Panc1 (cell line): ENCODE data around the gene FAXC. TPM values are rescaled to one million over a fixed set of nuclear protein-coding genes. Genes with fewer than 3 reads are reported as not detected.

Experiments
- ATAC-seq: fragments of 200-7000 bp; cut with Tn5 transposase; 2 replicates; pipeline ENCODE4 v1.9.1; 2020; ENCODE audit warnings: mild to moderate bottlenecking, moderate library complexity
- BruUV-seq: library from RNA; stranded (reverse); fragments of 400-500 nt; replicated peaks from 2 replicates; lab custom pipeline; 2021; lab: Mats Ljungman, UMichigan
- CTCF ChIA-PET: fragments of 300-600 bp; sonication (Branson Sonifier 250); formaldehyde crosslinking; loops from one replicate; lab custom pipeline; 2022; ENCODE audit warnings: antibody characterized with exemption; lab: Charles Lee
- POLR2A ChIA-PET: fragments of 300-600 bp; sonication (Branson Sonifier 250); formaldehyde crosslinking; loops from one replicate; lab custom pipeline; 2022; ENCODE audit warnings: antibody characterized with exemption; lab: Charles Lee
- DNase-seq: peaks from one replicate; pipeline ENCODE4 v3.0.0-alpha.2; 2010; ENCODE audit warnings: low read depth, low spot score
- H3K27ac ChIP-seq: 2 replicates; pipeline ENCODE4 v1.5.1; 2011; ENCODE audit warnings: mild to moderate bottlenecking, low read length, inconsistent platforms
- H3K27me3 ChIP-seq: fragments of 200-500 bp; sonication (Bioruptor generic); 2 replicates; pipeline ENCODE4 v1.6.0; 2014; ENCODE audit warnings: low read length, inconsistent platforms; ENCODE audit not compliant: control insufficient read depth, insufficient read depth
- H3K36me3 ChIP-seq: fragments of 200-500 bp; sonication (Bioruptor generic); 2 replicates; pipeline ENCODE4 v1.5.1; 2014; ENCODE audit warnings: inconsistent platforms, mild to moderate bottlenecking, low read length, moderate library complexity; ENCODE audit not compliant: control insufficient read depth, insufficient read depth
- H3K4me1 ChIP-seq: 2 replicates; pipeline ENCODE4 v1.5.1; 2011; ENCODE audit warnings: inconsistent platforms, mild to moderate bottlenecking, low read length, moderate library complexity; ENCODE audit not compliant: control insufficient read depth, insufficient read depth
- H3K4me3 ChIP-seq, 2 experiments: 2 replicates each; pipeline ENCODE4 v1.5.1; 2011 to 2012; ENCODE audit warnings: low read depth in 2 of 2, low read length in 2 of 2, mild to moderate bottlenecking in 2 of 2, inconsistent platforms in 1 of 2, moderate library complexity in 1 of 2
- H3K9me3 ChIP-seq: fragments of 200-500 bp; sonication (Bioruptor generic); 2 replicates; pipeline ENCODE4 v1.5.1; 2014; ENCODE audit warnings: low read depth, mild to moderate bottlenecking, inconsistent platforms, low read length, moderate library complexity; ENCODE audit not compliant: control insufficient read depth, insufficient read depth
- POLR2AphosphoS5 ChIP-seq: IDR thresholded peaks from 2 replicates; pipeline ENCODE4 v1.6.1; 2012; ENCODE audit warnings: mild to moderate bottlenecking, low read depth, low read length, moderate library complexity
- SIN3A ChIP-seq: IDR thresholded peaks from 2 replicates; pipeline ENCODE4 v1.6.1; 2012; ENCODE audit warnings: low read depth, mild to moderate bottlenecking, low read length, moderate library complexity, borderline replicate concordance; ENCODE audit not compliant: insufficient read depth
- TCF7L2 ChIP-seq: IDR thresholded peaks from 2 replicates; pipeline ENCODE4 v1.6.1; 2011; ENCODE audit warnings: mild to moderate bottlenecking, low read depth, low read length, inconsistent platforms
- in situ Hi-C: cut with HindIII; loops from 2 replicates; pipeline ENCODE4 v1.10.0; 2016; ENCODE audit warnings: low sequenced_read_pairs, low pct_unique_long_range_greater_than_20kb
- intact Hi-C: fragments of 100-400 bp; cut with micrococcal nuclease; formaldehyde crosslinking; loops from one replicate; pipeline ENCODE4 v1.10.0; 2022; ENCODE audit not compliant: unreplicated experiment
- total RNA-seq: library from RNA; stranded (reverse); gene quantifications from one replicate; pipeline ENCODE4 v1.2.1, GENCODE V29; 2021; ENCODE audit not compliant: unreplicated experiment
- TF ChIP-seq, protein P1 (sequence below): fragments of 450-650 bp; IDR thresholded peaks from 2 replicates; pipeline ENCODE4 v1.5.1; 2017; ENCODE audit warnings: mild to moderate bottlenecking
- TF ChIP-seq, protein P2 (sequence below), 2 experiments: IDR thresholded peaks; 2 replicates each; pipeline ENCODE4 v1.6.1; 2011 to 2012; ENCODE audit warnings: low read depth in 2 of 2, control low read depth in 1 of 2, low read length in 1 of 2, mild to moderate bottlenecking in 1 of 2, moderate library complexity in 1 of 2; ENCODE audit not compliant: insufficient read depth in 1 of 2

Gene FAXC
- total RNA-seq, 1 experiment from 2014 or later: 9.0 TPM

DNA sequence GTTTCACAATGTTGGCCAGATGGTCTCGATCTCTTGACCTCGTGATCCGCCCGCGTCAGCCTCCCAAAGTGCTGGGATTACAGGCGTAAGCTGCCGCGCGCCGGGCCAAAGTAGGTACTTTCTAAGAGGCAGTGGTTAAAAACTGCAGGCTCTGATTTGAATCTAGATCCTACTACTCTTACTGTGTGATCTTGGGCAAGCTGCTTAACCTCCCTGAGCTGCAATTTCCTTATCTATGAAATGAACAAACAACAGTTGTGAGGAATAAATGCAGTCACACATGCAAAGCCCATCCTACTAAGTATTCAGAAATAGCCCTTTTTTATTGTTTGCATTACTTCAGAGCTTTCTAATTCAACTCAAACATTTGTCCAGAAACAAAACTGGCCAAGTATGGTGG lies 2.9 kb downstream of the FAXC start:
- BruUV-seq: no TSS peak
- no peaks in the 10 kb centered on the region for H3K9me3 ChIP-seq
- in situ Hi-C loops: no loop called here
- no peak for ATAC-seq
- CTCF ChIA-PET: no interaction called here
- POLR2A ChIA-PET: interaction anchor here (0.7 kb wide), 1 partner anchor 287 kb away, joined by 3 read pairs; no protein-coding TSS in a partner anchor
- H3K4me3 ChIP-seq: no peak overlapping the region
- no peak for DNase-seq
- intact Hi-C loops: no loop called here
- no peaks in the 10 kb centered on the region for H3K36me3 ChIP-seq
- H3K27ac ChIP-seq: no peak overlapping the region
- TF ChIP-seq, protein P1, sequence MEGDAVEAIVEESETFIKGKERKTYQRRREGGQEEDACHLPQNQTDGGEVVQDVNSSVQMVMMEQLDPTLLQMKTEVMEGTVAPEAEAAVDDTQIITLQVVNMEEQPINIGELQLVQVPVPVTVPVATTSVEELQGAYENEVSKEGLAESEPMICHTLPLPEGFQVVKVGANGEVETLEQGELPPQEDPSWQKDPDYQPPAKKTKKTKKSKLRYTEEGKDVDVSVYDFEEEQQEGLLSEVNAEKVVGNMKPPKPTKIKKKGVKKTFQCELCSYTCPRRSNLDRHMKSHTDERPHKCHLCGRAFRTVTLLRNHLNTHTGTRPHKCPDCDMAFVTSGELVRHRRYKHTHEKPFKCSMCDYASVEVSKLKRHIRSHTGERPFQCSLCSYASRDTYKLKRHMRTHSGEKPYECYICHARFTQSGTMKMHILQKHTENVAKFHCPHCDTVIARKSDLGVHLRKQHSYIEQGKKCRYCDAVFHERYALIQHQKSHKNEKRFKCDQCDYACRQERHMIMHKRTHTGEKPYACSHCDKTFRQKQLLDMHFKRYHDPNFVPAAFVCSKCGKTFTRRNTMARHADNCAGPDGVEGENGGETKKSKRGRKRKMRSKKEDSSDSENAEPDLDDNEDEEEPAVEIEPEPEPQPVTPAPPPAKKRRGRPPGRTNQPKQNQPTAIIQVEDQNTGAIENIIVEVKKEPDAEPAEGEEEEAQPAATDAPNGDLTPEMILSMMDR: no peak
- TF ChIP-seq POLR2AphosphoS5: no peak
- TF ChIP-seq SIN3A: no peak
- TF ChIP-seq TCF7L2: no peak
- peaks cover 11% of the 10 kb centered on the region for H3K4me1 ChIP-seq
- 0 out of 2 replicates have a peak, but pooled peaks cover 2% of the 10 kb centered on the region for H3K27me3 ChIP-seq

DNA sequence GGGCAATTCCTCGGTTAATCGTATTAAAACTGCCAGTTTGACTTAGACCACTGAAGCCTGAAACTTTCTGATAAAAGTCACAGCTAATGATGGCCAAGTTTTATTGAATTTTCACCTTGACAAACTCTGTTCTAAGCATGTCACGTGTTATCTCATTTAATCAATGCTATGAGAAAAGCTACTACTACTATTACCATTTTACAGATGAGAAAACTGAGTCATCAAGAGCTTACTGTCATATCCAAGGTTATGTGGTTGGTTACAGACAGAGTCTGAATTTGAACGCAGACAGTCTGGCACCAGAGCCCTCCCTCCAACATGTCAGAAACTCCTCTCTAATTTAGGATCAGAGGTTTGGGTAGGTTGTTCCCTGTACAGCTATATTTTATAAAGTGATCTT lies 4.3 kb downstream of the FAXC start:
- intact Hi-C loops: no loop called here
- no peaks in the 10 kb centered on the region for H3K36me3 ChIP-seq
- H3K9me3 ChIP-seq: no peaks in the 10 kb centered on the region
- in situ Hi-C loops: no loop called here
- H3K4me1 ChIP-seq: peaks cover 8% of the 10 kb centered on the region
- BruUV-seq: no TSS peak
- H3K4me3 ChIP-seq: no peak overlapping the region
- ChIA-PET POLR2A (interaction anchor here (1.0 kb wide), 1 partner anchor 48 kb away, joined by 3 read pairs; no protein-coding TSS in a partner anchor), CTCF (interaction anchor here (0.7 kb wide), 1 partner anchor 15 kb away, joined by 3 read pairs; no protein-coding TSS in a partner anchor)
- DNase-seq: no peak
- H3K27ac ChIP-seq: no peak overlapping the region
- H3K27me3 ChIP-seq: 0 out of 2 replicates have a peak, but pooled peaks cover 2% of the 10 kb centered on the region
- TF ChIP-seq POLR2AphosphoS5 (no peak), SIN3A (no peak), TCF7L2 (no peak)
- TF ChIP-seq, protein P2, sequence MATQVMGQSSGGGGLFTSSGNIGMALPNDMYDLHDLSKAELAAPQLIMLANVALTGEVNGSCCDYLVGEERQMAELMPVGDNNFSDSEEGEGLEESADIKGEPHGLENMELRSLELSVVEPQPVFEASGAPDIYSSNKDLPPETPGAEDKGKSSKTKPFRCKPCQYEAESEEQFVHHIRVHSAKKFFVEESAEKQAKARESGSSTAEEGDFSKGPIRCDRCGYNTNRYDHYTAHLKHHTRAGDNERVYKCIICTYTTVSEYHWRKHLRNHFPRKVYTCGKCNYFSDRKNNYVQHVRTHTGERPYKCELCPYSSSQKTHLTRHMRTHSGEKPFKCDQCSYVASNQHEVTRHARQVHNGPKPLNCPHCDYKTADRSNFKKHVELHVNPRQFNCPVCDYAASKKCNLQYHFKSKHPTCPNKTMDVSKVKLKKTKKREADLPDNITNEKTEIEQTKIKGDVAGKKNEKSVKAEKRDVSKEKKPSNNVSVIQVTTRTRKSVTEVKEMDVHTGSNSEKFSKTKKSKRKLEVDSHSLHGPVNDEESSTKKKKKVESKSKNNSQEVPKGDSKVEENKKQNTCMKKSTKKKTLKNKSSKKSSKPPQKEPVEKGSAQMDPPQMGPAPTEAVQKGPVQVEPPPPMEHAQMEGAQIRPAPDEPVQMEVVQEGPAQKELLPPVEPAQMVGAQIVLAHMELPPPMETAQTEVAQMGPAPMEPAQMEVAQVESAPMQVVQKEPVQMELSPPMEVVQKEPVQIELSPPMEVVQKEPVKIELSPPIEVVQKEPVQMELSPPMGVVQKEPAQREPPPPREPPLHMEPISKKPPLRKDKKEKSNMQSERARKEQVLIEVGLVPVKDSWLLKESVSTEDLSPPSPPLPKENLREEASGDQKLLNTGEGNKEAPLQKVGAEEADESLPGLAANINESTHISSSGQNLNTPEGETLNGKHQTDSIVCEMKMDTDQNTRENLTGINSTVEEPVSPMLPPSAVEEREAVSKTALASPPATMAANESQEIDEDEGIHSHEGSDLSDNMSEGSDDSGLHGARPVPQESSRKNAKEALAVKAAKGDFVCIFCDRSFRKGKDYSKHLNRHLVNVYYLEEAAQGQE (IDR thresholded peaks at IDR 0.05; ENCODE audit: insufficient read depth in 1 of 2, low read depth in 2 of 2, low read length in 1 of 2): no peak
- TF ChIP-seq, protein P1: no peak
- no peak for ATAC-seq
